K562 (cell line): ENCODE data around the gene FOSL1. TPM values are rescaled to one million over a fixed set of nuclear protein-coding genes. Genes with fewer than 3 reads are reported as not detected.

Source experiments
- ARHGAP35 ChIP-seq: fragments of 450-650 bp; IDR thresholded peaks from 2 replicates; pipeline ENCODE4 v1.6.1; 2018; ENCODE audit not compliant: partially characterized antibody
- CAMTA2 ChIP-seq: fragments of 250-450 bp; sonication (Bioruptor Pico); conservative IDR thresholded peaks from 2 replicates; pipeline ENCODE4 v1.5.1; 2022
- FOXJ2 ChIP-seq: fragments of 200-800 bp; sonication (Bioruptor generic); IDR thresholded peaks from 2 replicates; pipeline ENCODE4 v1.6.1; 2016; ENCODE audit warnings: missing genetic modification characterization, missing compliant biosample characterization
- HNRNPK ChIP-seq: fragments of 200-400 bp; formaldehyde crosslinking; IDR thresholded peaks from one replicate; pipeline ENCODE4 v1.6.1; 2018; ENCODE audit warnings: mild to moderate bottlenecking, low read depth, low read length; ENCODE audit not compliant: poor library complexity, severe bottlenecking
- IRF9 ChIP-seq: fragments of 450-650 bp; IDR thresholded peaks from 2 replicates; pipeline ENCODE4 v1.6.1; 2016; ENCODE audit warnings: missing biosample characterization, missing genetic modification characterization
- MTA3 ChIP-seq: fragments of 450-650 bp; formaldehyde crosslinking; IDR thresholded peaks from 2 replicates; pipeline ENCODE4 v1.6.1; 2017; ENCODE audit warnings: mild to moderate bottlenecking, borderline replicate concordance
- PRMT5 ChIP-seq: sonication (generic); formaldehyde crosslinking; IDR thresholded peaks from 2 replicates; pipeline ENCODE4 v1.5.0; 2020; ENCODE audit warnings: missing genetic modification reagents
- PURB ChIP-seq: sonication (generic); formaldehyde crosslinking; IDR thresholded peaks from 2 replicates; pipeline ENCODE4 v1.9.0; 2021; ENCODE audit warnings: low read depth, mild to moderate bottlenecking, missing genetic modification reagents
- SIN3B ChIP-seq: fragments of 450-650 bp; IDR thresholded peaks from 2 replicates; pipeline ENCODE4 v1.6.1; 2017; ENCODE audit warnings: low read depth, mild to moderate bottlenecking, moderate library complexity
- ZNF121 ChIP-seq: sonication (generic); formaldehyde crosslinking; conservative IDR thresholded peaks from 2 replicates; pipeline ENCODE4 v1.8.0; 2022; ENCODE audit warnings: missing genetic modification reagents
- ZNF133 ChIP-seq: fragments of 250-450 bp; sonication (Bioruptor Pico); IDR thresholded peaks from 2 replicates; pipeline ENCODE4 v1.4.0; 2020; ENCODE audit warnings: mild to moderate bottlenecking
- ZNF444 ChIP-seq: fragments of 250-450 bp; sonication (Bioruptor Pico); IDR thresholded peaks from 2 replicates; pipeline ENCODE4 v1.4.0; 2020; ENCODE audit warnings: mild to moderate bottlenecking, moderate library complexity
- polyA plus RNA-seq, 8 experiments: library from polyadenylated mRNA; depleted of rRNA in 4 of 8; stranded (reverse) in 5 of 8; unstranded in 3 of 8; fragments of >200 nt; fragmentation: Nextera tagmentation in 2 of 8; fragmentation: Illumina TruSeq in 1 of 8; extraction: Ambion mirVana in 2 of 8; extraction: Trizol in 1 of 8; gene quantifications; 2 replicates each; pipeline versions ENCODE4 v1.2.1 to v1.2.3, GENCODE V29; 2011 to 2014; ENCODE audit warnings: inconsistent platforms in 1 of 8, missing spikeins in 1 of 8
- total RNA-seq, 7 experiments: library from RNA; depleted of rRNA in 6 of 7; stranded (reverse); fragments of >200 nt in 6 of 7; fragmentation: Illumina TruSeq in 2 of 7; extraction: Trizol in 2 of 7; gene quantifications; 2 replicates each; pipeline versions ENCODE4 v1.2.1 to v1.2.3, GENCODE V29; 2011 to 2021; ENCODE audit warnings: low replicate concordance in 1 of 7
- TF ChIP-seq, protein P1 (sequence below): fragments of 450-650 bp; formaldehyde crosslinking; IDR thresholded peaks from 2 replicates; pipeline ENCODE4 v1.4.0; 2020; ENCODE audit warnings: mild to moderate bottlenecking, moderate library complexity
- TF ChIP-seq, protein P2 (sequence below): fragments of 250-450 bp; sonication (Bioruptor Pico); IDR thresholded peaks from 2 replicates; pipeline ENCODE4 v1.4.0; 2020
- TF ChIP-seq, protein P3 (sequence below): sonication (generic); formaldehyde crosslinking; IDR thresholded peaks from 2 replicates; pipeline ENCODE4 v1.8.0; 2022; ENCODE audit warnings: mild to moderate bottlenecking, missing genetic modification reagents
- TF ChIP-seq, protein P4 (sequence below): fragments of 250-450 bp; sonication (Bioruptor Pico); IDR thresholded peaks from 2 replicates; pipeline ENCODE4 v1.5.0; 2021; ENCODE audit warnings: mild to moderate bottlenecking, borderline replicate concordance

The FOSL1 gene
- total and polyA plus RNA-seq, 9 of the 15 experiments (the other 6 are each of a cell fraction or from before 2014, with no cell fraction given): 3.5 to 39.6 (median 10.0) TPM

- TF ChIP-seq, protein P1, sequence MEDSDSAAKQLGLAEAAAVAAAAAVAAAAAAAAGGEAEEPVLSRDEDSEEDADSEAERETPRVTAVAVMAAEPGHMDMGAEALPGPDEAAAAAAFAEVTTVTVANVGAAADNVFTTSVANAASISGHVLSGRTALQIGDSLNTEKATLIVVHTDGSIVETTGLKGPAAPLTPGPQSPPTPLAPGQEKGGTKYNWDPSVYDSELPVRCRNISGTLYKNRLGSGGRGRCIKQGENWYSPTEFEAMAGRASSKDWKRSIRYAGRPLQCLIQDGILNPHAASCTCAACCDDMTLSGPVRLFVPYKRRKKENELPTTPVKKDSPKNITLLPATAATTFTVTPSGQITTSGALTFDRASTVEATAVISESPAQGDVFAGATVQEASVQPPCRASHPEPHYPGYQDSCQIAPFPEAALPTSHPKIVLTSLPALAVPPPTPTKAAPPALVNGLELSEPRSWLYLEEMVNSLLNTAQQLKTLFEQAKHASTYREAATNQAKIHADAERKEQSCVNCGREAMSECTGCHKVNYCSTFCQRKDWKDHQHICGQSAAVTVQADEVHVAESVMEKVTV (CRISPR knock-in tag): 0 out of 2 replicates have a peak, but pooled peaks have one; percentile 30
- TF ChIP-seq SIN3B: peak; percentile 60; the same call in 1 of the 2 replicates
- peak; percentile 78 for TF ChIP-seq FOXJ2 (tag)
- TF ChIP-seq, protein P2, sequence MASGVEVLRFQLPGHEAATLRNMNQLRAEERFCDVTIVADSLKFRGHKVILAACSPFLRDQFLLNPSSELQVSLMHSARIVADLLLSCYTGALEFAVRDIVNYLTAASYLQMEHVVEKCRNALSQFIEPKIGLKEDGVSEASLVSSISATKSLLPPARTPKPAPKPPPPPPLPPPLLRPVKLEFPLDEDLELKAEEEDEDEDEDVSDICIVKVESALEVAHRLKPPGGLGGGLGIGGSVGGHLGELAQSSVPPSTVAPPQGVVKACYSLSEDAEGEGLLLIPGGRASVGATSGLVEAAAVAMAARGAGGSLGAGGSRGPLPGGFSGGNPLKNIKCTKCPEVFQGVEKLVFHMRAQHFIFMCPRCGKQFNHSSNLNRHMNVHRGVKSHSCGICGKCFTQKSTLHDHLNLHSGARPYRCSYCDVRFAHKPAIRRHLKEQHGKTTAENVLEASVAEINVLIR (CRISPR knock-in tag): peak; percentile 69
- no peak for TF ChIP-seq PRMT5 (CRISPR knock-in tag)
- no peak for TF ChIP-seq IRF9 (tag)
- no peak for TF ChIP-seq PURB (CRISPR knock-in tag)
- no peak for TF ChIP-seq ZNF121
- peak; percentile 94 for TF ChIP-seq MTA3
- 0 out of 2 replicates have a peak, but pooled peaks have one; percentile 68 for TF ChIP-seq CAMTA2 (CRISPR knock-in tag)
- TF ChIP-seq ZNF444: no peak
- TF ChIP-seq ZNF133 (CRISPR knock-in tag): no peak
- TF ChIP-seq, protein P3, sequence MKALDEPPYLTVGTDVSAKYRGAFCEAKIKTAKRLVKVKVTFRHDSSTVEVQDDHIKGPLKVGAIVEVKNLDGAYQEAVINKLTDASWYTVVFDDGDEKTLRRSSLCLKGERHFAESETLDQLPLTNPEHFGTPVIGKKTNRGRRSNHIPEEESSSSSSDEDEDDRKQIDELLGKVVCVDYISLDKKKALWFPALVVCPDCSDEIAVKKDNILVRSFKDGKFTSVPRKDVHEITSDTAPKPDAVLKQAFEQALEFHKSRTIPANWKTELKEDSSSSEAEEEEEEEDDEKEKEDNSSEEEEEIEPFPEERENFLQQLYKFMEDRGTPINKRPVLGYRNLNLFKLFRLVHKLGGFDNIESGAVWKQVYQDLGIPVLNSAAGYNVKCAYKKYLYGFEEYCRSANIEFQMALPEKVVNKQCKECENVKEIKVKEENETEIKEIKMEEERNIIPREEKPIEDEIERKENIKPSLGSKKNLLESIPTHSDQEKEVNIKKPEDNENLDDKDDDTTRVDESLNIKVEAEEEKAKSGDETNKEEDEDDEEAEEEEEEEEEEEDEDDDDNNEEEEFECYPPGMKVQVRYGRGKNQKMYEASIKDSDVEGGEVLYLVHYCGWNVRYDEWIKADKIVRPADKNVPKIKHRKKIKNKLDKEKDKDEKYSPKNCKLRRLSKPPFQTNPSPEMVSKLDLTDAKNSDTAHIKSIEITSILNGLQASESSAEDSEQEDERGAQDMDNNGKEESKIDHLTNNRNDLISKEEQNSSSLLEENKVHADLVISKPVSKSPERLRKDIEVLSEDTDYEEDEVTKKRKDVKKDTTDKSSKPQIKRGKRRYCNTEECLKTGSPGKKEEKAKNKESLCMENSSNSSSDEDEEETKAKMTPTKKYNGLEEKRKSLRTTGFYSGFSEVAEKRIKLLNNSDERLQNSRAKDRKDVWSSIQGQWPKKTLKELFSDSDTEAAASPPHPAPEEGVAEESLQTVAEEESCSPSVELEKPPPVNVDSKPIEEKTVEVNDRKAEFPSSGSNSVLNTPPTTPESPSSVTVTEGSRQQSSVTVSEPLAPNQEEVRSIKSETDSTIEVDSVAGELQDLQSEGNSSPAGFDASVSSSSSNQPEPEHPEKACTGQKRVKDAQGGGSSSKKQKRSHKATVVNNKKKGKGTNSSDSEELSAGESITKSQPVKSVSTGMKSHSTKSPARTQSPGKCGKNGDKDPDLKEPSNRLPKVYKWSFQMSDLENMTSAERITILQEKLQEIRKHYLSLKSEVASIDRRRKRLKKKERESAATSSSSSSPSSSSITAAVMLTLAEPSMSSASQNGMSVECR: peak; percentile 82; the same call in 1 of the 2 replicates
- no peak for TF ChIP-seq ARHGAP35
- TF ChIP-seq HNRNPK: peak; percentile 40
- TF ChIP-seq, protein P4, sequence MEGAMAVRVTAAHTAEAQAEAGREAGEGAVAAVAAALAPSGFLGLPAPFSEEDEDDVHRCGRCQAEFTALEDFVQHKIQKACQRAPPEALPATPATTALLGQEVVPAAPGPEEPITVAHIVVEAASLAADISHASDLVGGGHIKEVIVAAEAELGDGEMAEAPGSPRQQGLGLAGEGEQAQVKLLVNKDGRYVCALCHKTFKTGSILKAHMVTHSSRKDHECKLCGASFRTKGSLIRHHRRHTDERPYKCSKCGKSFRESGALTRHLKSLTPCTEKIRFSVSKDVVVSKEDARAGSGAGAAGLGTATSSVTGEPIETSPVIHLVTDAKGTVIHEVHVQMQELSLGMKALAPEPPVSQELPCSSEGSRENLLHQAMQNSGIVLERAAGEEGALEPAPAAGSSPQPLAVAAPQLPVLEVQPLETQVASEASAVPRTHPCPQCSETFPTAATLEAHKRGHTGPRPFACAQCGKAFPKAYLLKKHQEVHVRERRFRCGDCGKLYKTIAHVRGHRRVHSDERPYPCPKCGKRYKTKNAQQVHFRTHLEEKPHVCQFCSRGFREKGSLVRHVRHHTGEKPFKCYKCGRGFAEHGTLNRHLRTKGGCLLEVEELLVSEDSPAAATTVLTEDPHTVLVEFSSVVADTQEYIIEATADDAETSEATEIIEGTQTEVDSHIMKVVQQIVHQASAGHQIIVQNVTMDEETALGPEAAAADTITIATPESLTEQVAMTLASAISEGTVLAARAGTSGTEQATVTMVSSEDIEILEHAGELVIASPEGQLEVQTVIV (CRISPR knock-in tag): no peak
Observed at GRCh38 chr11:65919141-65919572, 19.0 kb upstream of the FOSL1 start, which contains the start of gene DRAP1 (continued).
